ENCODE measurements around the gene SNX6. TPM values are rescaled to one million over a fixed set of nuclear protein-coding genes. Genes with fewer than 3 reads are reported as not detected.

Gene SNX6
- total RNA-seq, 1 donor from 2014 or later: 365 TPM

GRCh38 chr14:34592623-34593022 is 37.3 kb downstream of the SNX6 start:
- Mint-ChIP-seq H3K36me3 (peaks cover 31% of the 10 kb centered on the region), H3K27ac (no peak overlapping the region), H3K27me3 (ENCODE audit: insufficient read depth, low read depth) (peaks cover 2% of the 10 kb centered on the region), H3K4me1 (no peaks in the 10 kb centered on the region), H3K4me3 (no peak overlapping the region), H3K9me3 (no peaks in the 10 kb centered on the region)
- Histone ChIP-seq H2AFZ (replicated peaks) (no peak overlapping the region), H3K9me3 (ENCODE audit: low read depth) (no peaks in the 10 kb centered on the region), H3F3A (ENCODE audit: low read depth) (no peaks in the 10 kb centered on the region), H3K27ac (no peak overlapping the region), H3K4me2 (no peak overlapping the region), H4K20me1 (ENCODE audit: low read depth) (no peaks in the 10 kb centered on the region), H3K27me3 (no peaks in the 10 kb centered on the region), H3K4me3 (no peak overlapping the region), H3K79me2 (ENCODE audit: low read depth) (no peaks in the 10 kb centered on the region), H3K4me1 (no peaks in the 10 kb centered on the region), H3K9ac (no peak overlapping the region), H3K36me3 (peaks cover 15% of the 10 kb centered on the region)
- DNase-seq (ENCODE audit: low spot score): no peak
- TF ChIP-seq CTCF (IDR thresholded peaks at IDR 0.05): no peak
- TF ChIP-seq EZH2 (IDR thresholded peaks at IDR 0.05): no peak
- TF ChIP-seq EZH2phosphoT487 (IDR thresholded peaks at IDR 0.05): no peak

GRCh38 chr14:34583525-34583924 is 46.4 kb downstream of the SNX6 start:
- H3K27ac Mint-ChIP-seq: no peak overlapping the region
- H3K4me3 Mint-ChIP-seq: no peak overlapping the region
- Histone ChIP-seq H2AFZ (replicated peaks) (no peak overlapping the region), H3F3A (ENCODE audit: low read depth) (no peaks in the 10 kb centered on the region), H3K4me2 (no peak overlapping the region), H4K20me1 (ENCODE audit: low read depth) (no peaks in the 10 kb centered on the region), H3K27ac (no peak overlapping the region), H3K27me3 (no peaks in the 10 kb centered on the region), H3K9me3 (ENCODE audit: low read depth) (no peaks in the 10 kb centered on the region), H3K4me3 (no peak overlapping the region), H3K4me1 (no peaks in the 10 kb centered on the region), H3K9ac (no peak overlapping the region), H3K36me3 (peaks cover 10% of the 10 kb centered on the region), H3K79me2 (ENCODE audit: low read depth) (no peaks in the 10 kb centered on the region)
- H3K9me3 Mint-ChIP-seq: no peaks in the 10 kb centered on the region
- DNase-seq (ENCODE audit: low spot score): no peak
- H3K4me1 Mint-ChIP-seq: no peaks in the 10 kb centered on the region
- peaks cover 27% of the 10 kb centered on the region for H3K36me3 Mint-ChIP-seq
- H3K27me3 Mint-ChIP-seq (ENCODE audit: insufficient read depth, low read depth): peaks cover 2% of the 10 kb centered on the region
- no peak for TF ChIP-seq EZH2 (IDR thresholded peaks at IDR 0.05)
- no peak for TF ChIP-seq EZH2phosphoT487 (IDR thresholded peaks at IDR 0.05)
- TF ChIP-seq CTCF (IDR thresholded peaks at IDR 0.05): no peak

- Histone ChIP-seq H3K36me3 (peaks cover 12% of the 10 kb centered on the region), H3K4me3 (no peak overlapping the region), H3K27ac (no peak overlapping the region), H3K9me3 (ENCODE audit: low read depth) (no peaks in the 10 kb centered on the region), H4K20me1 (ENCODE audit: low read depth) (no peaks in the 10 kb centered on the region), H2AFZ (replicated peaks) (no peak overlapping the region), H3F3A (ENCODE audit: low read depth) (no peaks in the 10 kb centered on the region), H3K4me1 (no peaks in the 10 kb centered on the region), H3K27me3 (no peaks in the 10 kb centered on the region), H3K79me2 (ENCODE audit: low read depth) (no peaks in the 10 kb centered on the region), H3K4me2 (no peak overlapping the region), H3K9ac (no peak overlapping the region)
- H3K9me3 Mint-ChIP-seq: no peaks in the 10 kb centered on the region
- no peak for DNase-seq (ENCODE audit: low spot score)
- H3K4me1 Mint-ChIP-seq: no peaks in the 10 kb centered on the region
- no peak overlapping the region for H3K27ac Mint-ChIP-seq
- H3K36me3 Mint-ChIP-seq: peaks cover 26% of the 10 kb centered on the region
- H3K4me3 Mint-ChIP-seq: no peak overlapping the region
- H3K27me3 Mint-ChIP-seq (ENCODE audit: insufficient read depth, low read depth): no peaks in the 10 kb centered on the region
- TF ChIP-seq EZH2phosphoT487 (IDR thresholded peaks at IDR 0.05) (no peak), CTCF (IDR thresholded peaks at IDR 0.05) (no peak), EZH2 (IDR thresholded peaks at IDR 0.05) (no peak)
Observed at GRCh38 chr14:34582117-34582680, 47.7 kb downstream of the SNX6 start.

Measured in neural progenitor cell (in vitro differentiated cells).